Measurements from ENCODE around the gene SH3BP4.

Gene SH3BP4

GRCh38 chr2:234991793-234992192, 40.0 kb downstream of the SH3BP4 start:
- DNase-seq: no peak
- in situ Hi-C loops (cut with HindIII; ENCODE audit: low pct_ligation_motif_present, low pct_unique_long_range_greater_than_20kb, low sequenced_read_pairs): no loop called here

GRCh38 chr2:234992196-234992595, 40.4 kb downstream of the SH3BP4 start:
- DNase-seq: no peak
- in situ Hi-C loops (cut with HindIII; ENCODE audit: low pct_ligation_motif_present, low pct_unique_long_range_greater_than_20kb, low sequenced_read_pairs): no loop called here

GRCh38 chr2:234992624-234993349, 41.0 kb downstream of the SH3BP4 start:
- no peak for DNase-seq
- in situ Hi-C loops (cut with HindIII; ENCODE audit: low pct_ligation_motif_present, low pct_unique_long_range_greater_than_20kb, low sequenced_read_pairs): no loop called here

- in situ Hi-C loops (cut with HindIII; ENCODE audit: low pct_ligation_motif_present, low pct_unique_long_range_greater_than_20kb, low sequenced_read_pairs): no loop called here
- no peak for DNase-seq
Observed at GRCh38 chr2:234993541-234993981, 41.7 kb downstream of the SH3BP4 start.

- in situ Hi-C loops (cut with HindIII; ENCODE audit: low pct_ligation_motif_present, low pct_unique_long_range_greater_than_20kb, low sequenced_read_pairs): no loop called here
- DNase-seq: no peak
Observed at GRCh38 chr2:234994438-234995321, 42.9 kb downstream of the SH3BP4 start.

GRCh38 chr2:234995332-234996068, 43.7 kb downstream of the SH3BP4 start:
- in situ Hi-C loops (cut with HindIII; ENCODE audit: low pct_ligation_motif_present, low pct_unique_long_range_greater_than_20kb, low sequenced_read_pairs): no loop called here
- DNase-seq: no peak

GRCh38 chr2:234996069-234996940, 44.5 kb downstream of the SH3BP4 start:
- DNase-seq: peak; percentile 97
- in situ Hi-C loops (cut with HindIII; ENCODE audit: low pct_ligation_motif_present, low pct_unique_long_range_greater_than_20kb, low sequenced_read_pairs): no loop called here

GRCh38 chr2:234996941-234997270, 45.1 kb downstream of the SH3BP4 start:
- in situ Hi-C loops (cut with HindIII; ENCODE audit: low pct_ligation_motif_present, low pct_unique_long_range_greater_than_20kb, low sequenced_read_pairs): no loop called here
- no peak for DNase-seq

GRCh38 chr2:234997389-234997788, 45.6 kb downstream of the SH3BP4 start:
- no peak for DNase-seq
- in situ Hi-C loops (cut with HindIII; ENCODE audit: low pct_ligation_motif_present, low pct_unique_long_range_greater_than_20kb, low sequenced_read_pairs): no loop called here

- in situ Hi-C loops (cut with HindIII; ENCODE audit: low pct_ligation_motif_present, low pct_unique_long_range_greater_than_20kb, low sequenced_read_pairs): no loop called here
Observed at GRCh38 chr2:234998404-234999211, 46.8 kb downstream of the SH3BP4 start.

GRCh38 chr2:234999740-235000425, 48.1 kb downstream of the SH3BP4 start:
- no peak for DNase-seq
- in situ Hi-C loops (cut with HindIII; ENCODE audit: low pct_ligation_motif_present, low pct_unique_long_range_greater_than_20kb, low sequenced_read_pairs): no loop called here

More at GRCh38 chr2:234998404-234999211, 46.8 kb downstream of the SH3BP4 start:
- DNase-seq: no peak

- no peak for DNase-seq
- in situ Hi-C loops (cut with HindIII; ENCODE audit: low pct_ligation_motif_present, low pct_unique_long_range_greater_than_20kb, low sequenced_read_pairs): no loop called here
Observed at GRCh38 chr2:235000426-235001236, 48.8 kb downstream of the SH3BP4 start.

- in situ Hi-C loops (cut with HindIII; ENCODE audit: low pct_ligation_motif_present, low pct_unique_long_range_greater_than_20kb, low sequenced_read_pairs): no loop called here
- DNase-seq: no peak
Observed at GRCh38 chr2:235001237-235002133, 49.7 kb downstream of the SH3BP4 start.

- DNase-seq: no peak
Observed at GRCh38 chr2:235002198-235003095, 50.6 kb downstream of the SH3BP4 start.

More at GRCh38 chr2:235002198-235003095, 50.6 kb downstream of the SH3BP4 start:
- in situ Hi-C loops (cut with HindIII; ENCODE audit: low pct_ligation_motif_present, low pct_unique_long_range_greater_than_20kb, low sequenced_read_pairs): no loop called here

Data from ACHN (cell line).